IPS DF 6.9 (cell line): ENCODE measurements around the gene TNF.

Experiments
- DNase-seq: peaks from one replicate; pipeline ENCODE4 v3.0.0-alpha.2; 2013; ENCODE audit warnings: low read depth, low spot score
- H3K27ac ChIP-seq: one replicate; pipeline ENCODE4 v1.5.1; 2013; ENCODE audit warnings: low read length, control low read depth
- H3K27me3 ChIP-seq: 2 replicates; pipeline ENCODE4 v1.6.1; 2013; ENCODE audit warnings: mild to moderate bottlenecking, low read length; ENCODE audit not compliant: control insufficient read depth, insufficient read depth
- H3K36me3 ChIP-seq: 2 replicates; pipeline ENCODE4 v1.6.1; 2013; ENCODE audit warnings: low read length; ENCODE audit not compliant: control insufficient read depth, insufficient read depth
- H3K4me1 ChIP-seq: 2 replicates; pipeline ENCODE4 v1.6.1; 2013; ENCODE audit warnings: low read length; ENCODE audit not compliant: control insufficient read depth, insufficient read depth
- H3K4me3 ChIP-seq: 2 replicates; pipeline ENCODE4 v1.5.1; 2013; ENCODE audit warnings: mild to moderate bottlenecking, low read length
- H3K9me3 ChIP-seq: 2 replicates; pipeline ENCODE4 v1.6.1; 2013; ENCODE audit warnings: low read length, inconsistent platforms; ENCODE audit not compliant: control insufficient read depth, insufficient read depth
- WGBS: extraction: QIAGEN DNeasy Blood & Tissue Kit; methylation state at CpG from one replicate; pipeline ENCODE4 v1.1.7; 2013; ENCODE audit warnings: mixed read lengths, missing lambda C conversion rate; ENCODE audit not compliant: insufficient read length, insufficient coverage; 5-methylcytosine and 5-hydroxymethylcytosine counted together

The TNF gene

DNA sequence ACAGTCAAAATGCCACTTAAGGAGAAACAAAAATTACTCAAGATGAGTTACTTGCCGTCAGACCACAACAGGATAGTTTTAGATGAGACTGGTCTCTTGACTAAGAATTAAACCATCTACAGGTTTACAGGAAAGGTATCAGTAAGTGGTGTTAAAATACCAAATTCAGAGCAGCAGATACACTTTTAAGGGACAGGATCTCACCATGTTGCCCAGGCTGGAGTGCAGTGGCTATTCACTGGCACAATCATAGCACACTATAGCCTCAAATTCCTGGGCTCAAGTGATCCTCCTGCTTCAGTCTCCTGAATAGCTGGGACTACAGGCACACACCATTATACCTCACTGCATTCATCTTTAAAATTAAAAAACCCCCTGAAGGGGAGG lies 41.9 kb upstream of the TNF start:
- H3K36me3 ChIP-seq: peaks cover 73% of the 10 kb centered on the region
- DNase-seq: no peak
- H3K4me3 ChIP-seq: no peak overlapping the region
- no CpG with 5 or more reads among the region's 1 CpG for WGBS
- H3K4me1 ChIP-seq: no peaks in the 10 kb centered on the region
- no peak overlapping the region for H3K27ac ChIP-seq
- no peaks in the 10 kb centered on the region for H3K9me3 ChIP-seq
- H3K27me3 ChIP-seq: no peaks in the 10 kb centered on the region

DNA sequence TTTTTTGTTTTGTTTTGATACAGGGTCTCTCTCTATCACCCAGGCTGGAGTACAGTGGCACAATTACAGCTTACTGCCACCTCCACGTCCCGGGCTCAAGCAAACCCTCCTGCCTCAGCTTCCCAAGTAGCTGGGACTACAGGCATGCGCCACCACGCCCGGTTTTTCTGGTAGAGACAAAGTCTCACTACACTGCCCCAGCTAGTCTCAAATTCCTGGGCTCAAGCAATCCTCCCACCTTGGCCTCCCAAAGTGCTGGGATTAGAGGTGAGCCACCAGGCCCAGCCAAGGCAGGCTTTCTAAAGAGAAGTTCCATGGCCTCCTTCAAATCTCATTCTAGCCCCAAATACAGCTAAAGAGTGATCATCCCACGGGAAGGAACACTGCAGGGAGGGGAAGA lies 41.4 kb upstream of the TNF start:
- H3K27ac ChIP-seq: no peak overlapping the region
- H3K27me3 ChIP-seq: no peaks in the 10 kb centered on the region
- DNase-seq: no peak
- peaks cover 79% of the 10 kb centered on the region for H3K36me3 ChIP-seq
- H3K4me3 ChIP-seq: no peak overlapping the region
- H3K9me3 ChIP-seq: no peaks in the 10 kb centered on the region
- H3K4me1 ChIP-seq: no peaks in the 10 kb centered on the region
- WGBS: no CpG with 5 or more reads among the region's 6 CpGs

DNA sequence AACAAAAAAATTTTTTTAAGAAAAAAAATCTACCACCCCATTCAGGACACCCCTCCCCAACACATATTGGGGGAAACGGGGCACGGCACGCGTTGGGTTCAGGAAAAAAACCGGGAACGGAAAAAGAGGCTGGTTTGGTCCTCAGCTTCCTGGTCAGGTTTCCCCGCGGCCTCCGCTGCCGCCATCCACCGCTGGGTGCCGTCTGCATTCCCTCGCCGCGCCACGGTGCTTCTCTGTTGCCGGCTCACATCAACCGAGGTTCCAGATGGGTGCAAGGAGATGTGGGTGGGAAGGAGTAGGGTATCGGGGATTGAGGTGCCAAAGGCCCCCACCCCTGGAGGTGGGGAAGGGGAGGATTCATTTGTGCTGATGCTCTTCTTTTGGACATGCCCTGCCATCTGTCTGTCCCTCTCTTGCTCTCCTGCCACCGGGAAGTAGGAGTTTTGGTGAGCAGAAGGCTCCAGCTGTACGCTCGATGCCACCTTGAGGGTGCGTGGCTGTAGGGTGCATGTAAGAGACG lies 40.8 kb upstream of the TNF start:
- no peaks in the 10 kb centered on the region; the same call in 1 of the 2 replicates for H3K4me1 ChIP-seq
- no peak overlapping the region for H3K4me3 ChIP-seq
- WGBS: no CpG with 5 or more reads among the region's 24 CpGs
- H3K9me3 ChIP-seq: no peaks in the 10 kb centered on the region
- peaks cover 82% of the 10 kb centered on the region for H3K36me3 ChIP-seq
- DNase-seq: no peak
- H3K27ac ChIP-seq: no peak overlapping the region
- no peaks in the 10 kb centered on the region for H3K27me3 ChIP-seq

DNA sequence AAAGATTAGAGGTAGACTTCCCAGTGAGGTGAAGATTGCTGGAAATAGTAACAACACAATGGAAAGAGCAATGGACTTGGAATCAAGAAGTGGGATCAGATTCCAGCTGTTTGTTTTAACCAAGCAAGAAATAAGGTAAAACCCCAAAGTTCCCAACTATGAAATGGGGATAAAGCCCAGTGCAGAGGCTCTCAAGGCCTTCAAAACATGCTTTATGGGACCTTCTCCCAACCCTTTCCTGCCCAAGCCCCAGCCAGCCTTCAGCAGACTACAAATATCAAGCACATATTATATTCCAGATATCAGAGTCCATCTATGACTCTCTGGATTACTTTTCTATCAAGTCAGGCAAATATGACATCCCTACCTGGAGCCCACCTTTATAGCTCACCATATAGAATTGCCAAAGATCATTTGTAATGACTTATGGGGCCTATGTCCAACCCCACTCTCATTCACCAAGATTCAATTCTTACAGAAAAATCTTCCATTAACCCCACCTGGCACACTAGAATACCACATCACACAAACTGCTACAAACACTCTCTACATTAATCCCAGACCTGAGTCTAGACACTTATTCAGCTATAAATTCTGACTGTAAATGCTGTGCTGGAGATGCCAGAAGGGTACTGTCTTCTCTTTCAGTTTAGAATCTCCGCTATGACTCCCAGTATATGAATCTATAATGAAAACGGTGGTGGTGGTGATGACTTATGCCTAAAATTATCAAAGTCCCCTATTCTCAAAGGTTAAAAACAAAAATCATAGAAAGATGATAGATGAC lies 39.6 kb upstream of the TNF start:
- peaks cover 78% of the 10 kb centered on the region for H3K36me3 ChIP-seq
- no peaks in the 10 kb centered on the region; the same call in 1 of the 2 replicates for H3K4me1 ChIP-seq
- no peak overlapping the region for H3K4me3 ChIP-seq
- H3K27me3 ChIP-seq: no peaks in the 10 kb centered on the region
- DNase-seq: no peak
- WGBS: no CpG with 5 or more reads among the region's 2 CpGs
- H3K27ac ChIP-seq: no peak overlapping the region
- no peaks in the 10 kb centered on the region for H3K9me3 ChIP-seq

DNA sequence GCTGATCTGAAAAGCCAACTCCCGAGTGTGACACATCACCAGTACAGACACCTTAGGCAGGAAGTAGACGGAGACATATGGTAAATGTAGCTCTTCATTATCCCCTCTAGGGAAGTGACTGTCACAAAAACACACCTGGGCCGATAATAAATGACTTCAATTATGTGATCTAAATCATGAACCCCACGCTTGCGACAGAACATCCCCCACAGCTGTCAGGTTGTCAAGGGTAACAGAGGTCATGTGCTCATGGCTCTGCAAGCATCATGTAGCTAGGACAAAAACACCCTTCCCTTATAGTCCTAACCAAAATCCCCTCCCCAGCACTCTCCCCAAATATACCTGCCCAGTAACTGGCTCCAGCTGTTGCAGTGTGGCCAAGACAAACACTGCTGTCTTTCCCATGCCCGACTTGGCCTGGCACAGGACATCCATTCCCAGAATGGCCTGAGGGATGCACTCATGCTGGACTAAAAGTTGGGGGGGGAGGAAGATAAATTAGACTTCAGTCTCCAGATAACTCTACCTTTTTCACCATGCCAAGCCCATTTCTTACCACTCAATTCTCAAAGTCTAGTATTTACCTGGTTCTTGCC lies 36.5 kb upstream of the TNF start:
- H3K27ac ChIP-seq: no peak overlapping the region
- DNase-seq: no peak
- H3K4me1 ChIP-seq: no peaks in the 10 kb centered on the region; the same call in 1 of the 2 replicates
- H3K36me3 ChIP-seq: peaks cover 54% of the 10 kb centered on the region
- no peaks in the 10 kb centered on the region for H3K9me3 ChIP-seq
- 0 out of 2 replicates have a peak overlapping the region, but pooled peaks have one; percentile 13 for H3K4me3 ChIP-seq
- H3K27me3 ChIP-seq: no peaks in the 10 kb centered on the region
- no CpG with 5 or more reads among the region's 6 CpGs for WGBS

DNA sequence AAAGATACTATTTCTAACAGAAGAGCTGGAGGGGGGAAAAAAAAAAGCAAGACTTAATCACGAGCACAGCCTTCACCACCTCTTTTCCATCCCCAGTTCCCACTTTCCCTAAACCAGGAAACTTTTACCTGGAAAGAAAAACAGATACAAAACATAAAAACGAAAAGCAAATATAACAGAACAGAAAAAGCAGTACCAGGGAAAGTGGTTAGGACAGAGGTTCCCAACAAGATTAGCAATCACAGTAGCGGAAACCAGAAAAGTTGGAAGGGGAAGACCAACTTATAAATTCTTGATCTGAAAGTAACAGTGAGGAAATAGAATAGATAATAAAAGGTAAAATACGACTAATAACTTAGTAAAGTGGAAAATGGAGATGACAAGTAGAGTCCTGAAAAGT lies 34.7 kb upstream of the TNF start:
- peak overlapping the region; percentile 84; the same call in 1 of the 2 replicates for H3K4me3 ChIP-seq
- DNase-seq: no peak
- no peaks in the 10 kb centered on the region; the same call in 1 of the 2 replicates for H3K4me1 ChIP-seq
- H3K9me3 ChIP-seq: no peaks in the 10 kb centered on the region
- no peaks in the 10 kb centered on the region for H3K27me3 ChIP-seq
- no CpG with 5 or more reads among the region's 4 CpGs for WGBS
- H3K27ac ChIP-seq: no peak overlapping the region
- H3K36me3 ChIP-seq: peaks cover 37% of the 10 kb centered on the region; the same call in 1 of the 2 replicates

DNA sequence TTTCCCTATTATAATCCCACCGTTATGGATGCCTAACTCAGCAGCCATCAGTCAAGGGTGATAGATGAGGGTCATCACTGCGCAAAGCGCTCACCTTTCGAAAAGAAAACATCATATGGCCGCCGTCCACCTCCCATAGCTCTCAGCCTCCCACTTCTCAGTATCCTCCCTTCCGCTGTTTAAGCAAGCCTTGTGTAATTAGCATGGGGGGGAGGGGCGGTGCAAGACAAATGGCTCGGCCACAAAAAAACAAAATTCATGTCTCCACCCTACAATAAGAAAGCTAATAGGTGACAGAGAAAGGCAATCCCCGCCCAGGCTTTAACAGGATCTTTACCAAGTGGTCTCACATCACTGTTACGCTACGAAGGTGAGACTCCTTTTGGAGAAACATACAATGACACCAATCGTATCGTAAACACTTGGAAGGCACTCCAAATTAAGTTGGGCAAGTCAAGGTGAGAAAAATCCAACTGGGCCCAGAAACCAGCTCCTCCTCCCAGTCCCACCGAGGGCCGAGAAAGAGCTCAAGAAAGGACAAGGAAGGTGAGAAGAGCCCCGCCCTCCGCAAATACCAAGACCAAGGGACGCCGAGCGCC lies 34.2 kb upstream of the TNF start:
- Histone ChIP-seq H3K27ac (no peak overlapping the region), H3K4me3 (peak overlapping the region; percentile 84), H3K9me3 (no peaks in the 10 kb centered on the region), H3K27me3 (no peaks in the 10 kb centered on the region), H3K36me3 (peaks cover 32% of the 10 kb centered on the region; the same call in 1 of the 2 replicates), H3K4me1 (no peaks in the 10 kb centered on the region; the same call in 1 of the 2 replicates)
- WGBS: no CpG with 5 or more reads among the region's 21 CpGs
- no peak for DNase-seq

DNA sequence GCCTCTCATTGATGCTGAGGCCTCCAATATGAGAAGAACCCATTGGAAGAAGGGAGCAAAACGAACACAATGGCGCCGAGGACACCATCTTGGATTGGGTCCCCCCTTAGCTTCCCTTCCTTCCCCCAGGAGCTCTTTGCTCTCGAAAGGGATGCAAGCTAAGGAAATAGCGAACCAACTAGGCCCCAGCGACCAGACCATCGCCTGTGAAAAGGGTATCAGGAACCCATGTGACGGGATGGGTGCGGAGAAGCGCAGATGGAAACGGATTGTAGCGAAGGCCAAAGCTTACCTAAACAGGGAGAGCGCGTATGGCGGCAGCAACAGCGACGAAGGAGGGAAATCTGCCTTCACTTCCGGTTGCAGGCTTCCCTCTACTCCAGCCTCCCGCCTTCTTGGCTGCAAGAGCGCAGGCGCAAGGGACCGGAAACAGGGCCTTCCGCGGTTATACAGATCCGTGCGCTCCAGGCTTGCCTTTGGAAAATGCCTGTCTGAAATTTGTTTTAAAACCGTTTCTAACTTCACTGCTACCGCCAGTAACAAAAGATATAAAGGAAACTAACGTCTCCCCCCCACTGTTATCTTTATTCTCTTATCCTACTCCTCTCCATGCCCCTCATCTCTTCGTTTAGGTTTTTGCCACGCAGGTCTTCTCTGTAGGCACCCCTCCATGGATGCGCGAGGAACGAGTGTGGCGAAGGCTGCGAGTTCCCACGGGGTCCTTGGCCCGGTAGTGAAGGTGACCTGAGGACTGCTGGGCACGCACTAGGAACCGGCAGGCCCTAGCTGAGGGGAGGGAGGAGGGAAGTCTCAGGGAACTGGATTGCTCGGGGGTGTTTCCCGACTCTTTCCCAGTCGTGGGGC lies 33.5 kb upstream of the TNF start, which contains the start of gene DDX39B:
DDX39B (minus strand) TSS at position 346 of the 864 bp plus-strand sequence. CDS start 1,471 bp downstream, outside the sequence.
- WGBS: no CpG with 5 or more reads among the region's 43 CpGs
- H3K27ac ChIP-seq: no peak within 1 kb of the TSS
- DNase-seq: peak; percentile 89
- H3K4me1 ChIP-seq: no peaks in the 10 kb centered on the region; the same call in 1 of the 2 replicates
- no peaks in the 10 kb centered on the region for H3K27me3 ChIP-seq
- H3K9me3 ChIP-seq: no peaks in the 10 kb centered on the region
- H3K4me3 ChIP-seq: peak within 1 kb of the TSS; percentile 84
- peaks cover 25% of the 10 kb centered on the region; the same call in 1 of the 2 replicates for H3K36me3 ChIP-seq

DNA sequence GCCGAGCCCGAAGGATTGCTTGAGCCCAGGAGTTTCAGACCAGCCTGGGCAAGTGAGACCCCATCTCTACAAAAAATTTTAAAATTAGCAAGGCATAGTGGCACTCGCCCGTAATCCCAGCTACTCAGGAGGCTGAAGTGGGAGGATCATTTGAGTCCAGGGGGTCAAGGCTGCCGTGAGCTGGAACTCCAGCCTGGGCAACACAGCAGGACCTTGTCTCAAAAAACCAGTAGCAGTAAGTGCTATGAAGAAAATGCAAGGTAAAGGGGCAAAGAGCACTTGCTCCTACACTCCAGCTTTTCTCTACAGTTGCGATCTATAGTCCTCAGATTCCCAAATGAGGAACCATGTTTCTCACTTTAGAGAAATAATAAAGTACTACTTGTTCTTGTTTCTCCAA lies 31.7 kb upstream of the TNF start:
- H3K9me3 ChIP-seq: no peaks in the 10 kb centered on the region
- H3K4me1 ChIP-seq: peaks cover 1% of the 10 kb centered on the region
- H3K27ac ChIP-seq: no peak overlapping the region
- no CpG with 5 or more reads among the region's 6 CpGs for WGBS
- no peaks in the 10 kb centered on the region for H3K27me3 ChIP-seq
- H3K4me3 ChIP-seq: no peak overlapping the region
- H3K36me3 ChIP-seq: peaks cover 16% of the 10 kb centered on the region; the same call in 1 of the 2 replicates
- no peak for DNase-seq
